Measurements from ENCODE around the gene DPF3. TPM values are rescaled to one million over a fixed set of nuclear protein-coding genes. Genes with fewer than 3 reads are reported as not detected.

DPF3 gene
- polyA plus RNA-seq, 4 donors, result 1.0 to 2.4 (median 1.5) TPM

DNA sequence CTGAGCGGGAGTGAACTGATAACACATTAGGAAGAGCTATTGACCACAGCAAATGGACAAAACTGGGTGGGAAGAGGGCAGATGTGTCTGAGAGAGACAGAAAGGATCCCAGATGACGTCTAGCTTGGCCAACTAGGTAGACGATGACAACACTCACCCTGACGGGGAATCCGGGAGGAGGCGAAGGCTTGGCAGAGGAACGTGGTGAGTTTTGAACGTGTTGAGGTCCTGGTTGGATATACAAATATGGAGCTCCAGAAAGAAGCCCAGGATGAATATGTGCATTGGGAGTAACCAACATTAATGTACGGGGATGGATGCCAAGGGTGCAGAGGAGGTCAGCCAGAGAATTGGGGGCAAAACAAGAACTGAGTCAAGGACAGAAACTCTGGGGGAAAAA, 60.7 kb downstream of the DPF3 start:
- 93 to 97% (median 95%) methylated on average over 9 of the region's 9 CpGs for WGBS, 3 donors
- no peaks in the 10 kb centered on the region for H3K36me3 ChIP-seq (ENCODE audit: control insufficient read depth in 3 of 3, insufficient read depth in 2 of 3, low read depth in 1 of 3, low read length in 3 of 3)
- peaks cover 0 to 2% (median 0%) of the 10 kb centered on the region in 3 donors for H3K27me3 ChIP-seq (ENCODE audit: control insufficient read depth in 3 of 3, insufficient read depth in 3 of 3, low read length in 3 of 3)
- H3K4me1 ChIP-seq (ENCODE audit: control insufficient read depth in 3 of 3, insufficient read depth in 2 of 3, low read depth in 1 of 3, low read length in 2 of 3), result peaks cover 0 to 5% (median 2%) of the 10 kb centered on the region in 3 donors
- no peaks in the 10 kb centered on the region for H3K9me3 ChIP-seq (ENCODE audit: control insufficient read depth in 2 of 2, insufficient read depth in 1 of 2, low read depth in 1 of 2, low read length in 1 of 2)
- H3K4me3 ChIP-seq (ENCODE audit: low read depth in 1 of 3, low read length in 3 of 3), result no peak overlapping the region
- H3K27ac ChIP-seq (ENCODE audit: low read depth in 1 of 3, low read length in 2 of 3), result no peak overlapping the region
- FAIRE-seq, result no peak
- no peak for DNase-seq

DNA sequence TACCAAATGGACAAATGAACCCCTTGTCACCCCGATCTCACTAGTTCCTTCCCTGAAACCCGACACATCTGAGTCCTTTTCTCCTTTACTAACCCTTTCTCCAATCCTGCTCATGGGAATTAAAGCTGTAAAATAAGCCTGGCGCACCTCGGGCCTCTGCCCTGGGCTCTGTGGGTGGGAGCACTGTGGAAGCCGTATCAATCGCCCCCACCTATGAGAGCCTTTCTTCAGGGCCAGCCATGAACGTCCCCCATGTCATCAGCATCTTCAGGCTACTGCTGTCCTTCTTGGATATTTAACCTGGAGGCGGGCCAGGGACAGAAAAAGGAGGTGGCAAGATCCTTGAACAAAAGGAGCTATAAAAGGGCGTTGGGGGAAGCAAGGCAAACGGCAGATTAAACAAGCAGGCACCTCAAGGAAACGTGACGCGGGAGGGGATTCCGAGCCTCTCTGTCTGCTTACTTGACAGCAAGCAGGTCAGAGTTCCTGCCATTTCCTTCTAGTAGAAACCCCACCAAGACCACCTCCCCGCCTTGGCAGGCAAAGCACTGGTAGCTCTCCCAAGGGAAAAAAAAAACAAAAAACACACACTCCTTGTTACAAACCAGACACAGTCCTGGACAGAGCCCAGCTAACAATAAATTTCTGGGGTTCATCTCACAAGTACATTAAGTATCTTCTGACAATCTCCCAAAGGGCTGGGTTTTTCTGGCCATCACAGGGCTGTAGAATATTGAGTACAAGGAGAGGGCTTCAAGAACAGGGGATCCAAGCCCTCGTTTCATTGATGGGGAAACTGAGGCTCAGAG, 62.9 kb downstream of the DPF3 start:
- Histone ChIP-seq H3K4me1 (ENCODE audit: control insufficient read depth in 3 of 3, insufficient read depth in 2 of 3, low read depth in 1 of 3, low read length in 2 of 3) (peaks cover 0 to 5% (median 2%) of the 10 kb centered on the region in 3 donors), H3K9me3 (ENCODE audit: control insufficient read depth in 2 of 2, insufficient read depth in 1 of 2, low read depth in 1 of 2, low read length in 1 of 2) (no peaks in the 10 kb centered on the region), H3K27ac (ENCODE audit: low read depth in 1 of 3, low read length in 2 of 3) (no peak overlapping the region), H3K36me3 (ENCODE audit: control insufficient read depth in 3 of 3, insufficient read depth in 2 of 3, low read depth in 1 of 3, low read length in 3 of 3) (no peaks in the 10 kb centered on the region), H3K4me3 (ENCODE audit: low read depth in 1 of 3, low read length in 3 of 3) (no peak overlapping the region), H3K27me3 (ENCODE audit: control insufficient read depth in 3 of 3, insufficient read depth in 3 of 3, low read length in 3 of 3) (peaks cover 0 to 2% (median 0%) of the 10 kb centered on the region in 3 donors)
- FAIRE-seq, result no peak
- DNase-seq, result peak; percentile 75 to 87
- 10 to 27% (median 23%) methylated on average over 16 of the region's 16 CpGs for WGBS, 3 donors

DNA sequence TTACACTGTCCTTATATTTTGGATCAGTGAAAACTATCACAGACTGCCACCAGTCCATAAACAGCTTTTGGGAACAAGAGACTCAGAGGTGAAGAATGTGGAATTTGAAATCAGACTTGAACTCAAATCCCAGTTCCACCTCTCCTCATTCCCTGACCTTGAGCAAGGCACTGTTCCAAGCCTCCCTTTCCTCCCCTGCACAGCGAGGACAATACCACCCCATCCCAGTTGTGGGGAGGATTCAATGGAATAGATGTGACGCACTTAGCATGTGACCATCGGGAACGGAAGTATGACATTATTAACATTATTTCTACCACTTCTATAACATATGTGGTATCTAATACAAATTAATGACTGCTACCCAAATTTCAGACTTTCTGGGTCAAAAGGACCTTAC, 63.5 kb downstream of the DPF3 start:
- Histone ChIP-seq H3K9me3 (ENCODE audit: control insufficient read depth in 2 of 2, insufficient read depth in 1 of 2, low read depth in 1 of 2, low read length in 1 of 2) (no peaks in the 10 kb centered on the region), H3K27ac (ENCODE audit: low read depth in 1 of 3, low read length in 2 of 3) (no peak overlapping the region), H3K4me1 (ENCODE audit: control insufficient read depth in 3 of 3, insufficient read depth in 2 of 3, low read depth in 1 of 3, low read length in 2 of 3) (peaks cover 0 to 5% (median 2%) of the 10 kb centered on the region in 3 donors), H3K36me3 (ENCODE audit: control insufficient read depth in 3 of 3, insufficient read depth in 2 of 3, low read depth in 1 of 3, low read length in 3 of 3) (no peaks in the 10 kb centered on the region), H3K4me3 (ENCODE audit: low read depth in 1 of 3, low read length in 3 of 3) (no peak overlapping the region), H3K27me3 (ENCODE audit: control insufficient read depth in 3 of 3, insufficient read depth in 3 of 3, low read length in 3 of 3) (peaks cover 0 to 2% (median 0%) of the 10 kb centered on the region in 3 donors)
- FAIRE-seq, result no peak
- WGBS, 3 donors, result 59 to 67% (median 60%) methylated on average over 4 of the region's 4 CpGs
- DNase-seq, result no peak

DNA sequence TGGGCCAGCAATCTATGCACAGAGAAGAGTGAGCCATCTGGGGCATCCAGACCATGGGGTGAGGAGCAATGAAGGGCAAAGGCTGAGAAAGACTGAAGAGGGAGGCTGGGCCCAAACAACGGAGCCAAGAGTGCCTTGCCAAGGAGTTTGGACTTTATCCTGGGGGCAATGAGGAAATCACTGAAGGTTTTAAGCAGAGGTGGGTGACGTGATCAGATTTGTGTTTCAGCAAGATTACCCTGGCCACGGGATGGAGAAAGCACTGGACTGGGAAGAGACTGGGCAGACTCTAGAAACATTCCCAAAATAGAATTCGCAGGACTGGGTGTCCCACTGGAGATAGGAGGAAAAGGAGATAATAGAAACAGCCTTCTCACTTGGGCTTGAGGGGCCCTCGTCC, 65.3 kb downstream of the DPF3 start:
- 17 to 62% (median 35%) methylated on average over 5 of the region's 5 CpGs for WGBS, 3 donors

DNA sequence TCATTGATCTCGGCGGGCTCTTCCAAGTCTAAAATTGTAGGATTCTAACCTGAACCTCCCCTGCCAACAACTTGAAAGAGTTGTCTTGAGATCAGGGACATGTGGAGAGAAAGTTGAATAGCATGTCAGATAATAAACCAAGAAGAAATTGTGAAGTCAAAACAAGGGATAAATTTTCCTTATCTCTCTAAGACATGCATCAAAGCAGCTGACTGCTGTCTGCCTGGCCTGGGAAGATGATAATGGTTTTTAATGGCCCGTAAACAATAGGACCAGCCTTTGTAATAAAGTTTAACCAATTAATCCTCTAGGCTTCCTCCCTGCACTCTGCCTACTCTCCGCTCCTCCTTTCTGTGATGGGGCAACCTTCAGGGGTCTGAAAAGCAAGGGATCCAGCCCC, 67.9 kb downstream of the DPF3 start:
- Histone ChIP-seq H3K27me3 (ENCODE audit: control insufficient read depth in 3 of 3, insufficient read depth in 3 of 3, low read length in 3 of 3) (peaks cover 0 to 2% (median 0%) of the 10 kb centered on the region in 3 donors), H3K36me3 (ENCODE audit: control insufficient read depth in 3 of 3, insufficient read depth in 2 of 3, low read depth in 1 of 3, low read length in 3 of 3) (no peaks in the 10 kb centered on the region), H3K9me3 (ENCODE audit: control insufficient read depth in 2 of 2, insufficient read depth in 1 of 2, low read depth in 1 of 2, low read length in 1 of 2) (no peaks in the 10 kb centered on the region), H3K4me1 (ENCODE audit: control insufficient read depth in 3 of 3, insufficient read depth in 2 of 3, low read depth in 1 of 3, low read length in 2 of 3) (peaks cover 0 to 2% (median under 1%) of the 10 kb centered on the region in 3 donors), H3K27ac (ENCODE audit: low read depth in 1 of 3, low read length in 2 of 3) (no peak overlapping the region), H3K4me3 (ENCODE audit: low read depth in 1 of 3, low read length in 3 of 3) (no peak overlapping the region)
- WGBS, 3 donors, result 65 to 78% (median 72%) methylated on average over 4 of the region's 4 CpGs
- no peak for FAIRE-seq
- DNase-seq, result no peak

More for the DNA sequence above, 65.3 kb downstream of the DPF3 start:
- Histone ChIP-seq H3K4me1 (ENCODE audit: control insufficient read depth in 3 of 3, insufficient read depth in 2 of 3, low read depth in 1 of 3, low read length in 2 of 3) (peaks cover 0 to 5% (median 2%) of the 10 kb centered on the region in 3 donors), H3K36me3 (ENCODE audit: control insufficient read depth in 3 of 3, insufficient read depth in 2 of 3, low read depth in 1 of 3, low read length in 3 of 3) (no peaks in the 10 kb centered on the region), H3K27ac (ENCODE audit: low read depth in 1 of 3, low read length in 2 of 3) (peak overlapping the region in 1 of 3 donors; percentile 40), H3K4me3 (ENCODE audit: low read depth in 1 of 3, low read length in 3 of 3) (no peak overlapping the region), H3K9me3 (ENCODE audit: control insufficient read depth in 2 of 2, insufficient read depth in 1 of 2, low read depth in 1 of 2, low read length in 1 of 2) (no peaks in the 10 kb centered on the region), H3K27me3 (ENCODE audit: control insufficient read depth in 3 of 3, insufficient read depth in 3 of 3, low read length in 3 of 3) (peaks cover 0 to 2% (median 0%) of the 10 kb centered on the region in 3 donors)
- DNase-seq (peak; percentile 75 to 92), FAIRE-seq (no peak)

DNA sequence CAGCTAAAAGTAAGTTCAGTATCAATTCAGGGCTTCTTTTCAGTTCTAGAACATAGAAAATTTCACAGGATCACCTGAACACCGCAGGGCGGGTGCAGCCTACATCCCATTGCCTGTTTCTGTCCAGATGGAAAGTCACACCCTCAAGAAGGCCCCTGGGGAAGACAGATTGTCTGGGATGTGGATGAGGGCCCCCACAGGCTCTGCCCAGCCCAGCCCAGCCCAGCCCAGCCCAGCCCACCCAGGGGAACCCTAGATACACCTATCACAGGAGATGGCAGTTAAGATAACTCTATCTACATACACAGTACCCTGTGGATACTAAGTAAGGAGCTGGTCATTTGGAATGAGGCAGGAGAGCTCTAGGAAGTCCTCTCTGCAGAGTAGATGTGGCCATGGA, 68.4 kb downstream of the DPF3 start:
- H3K27ac ChIP-seq (ENCODE audit: low read depth in 1 of 3, low read length in 2 of 3), result no peak overlapping the region
- no peak for FAIRE-seq

DNA sequence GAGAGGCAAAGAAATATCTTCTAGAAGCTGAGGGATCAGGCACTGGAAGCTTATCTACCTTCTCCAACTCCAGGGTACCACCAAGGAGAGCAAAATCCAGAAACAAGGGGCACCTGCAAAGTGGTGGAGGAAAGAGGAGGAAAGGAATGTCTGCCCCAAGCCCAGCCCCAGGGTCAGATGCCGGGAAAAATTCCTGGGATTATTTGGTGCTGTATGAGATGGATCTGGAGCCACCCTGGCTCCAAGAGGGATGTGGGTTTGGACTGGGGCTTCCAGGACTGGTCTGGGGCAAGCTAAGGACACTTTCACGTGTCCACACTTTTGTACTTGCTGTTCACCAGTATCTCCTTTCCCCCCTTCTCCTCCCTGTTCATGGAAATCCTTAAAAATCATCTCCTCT, 69.8 kb downstream of the DPF3 start:
- H3K36me3 ChIP-seq (ENCODE audit: control insufficient read depth in 3 of 3, insufficient read depth in 2 of 3, low read depth in 1 of 3, low read length in 3 of 3), result no peaks in the 10 kb centered on the region
- DNase-seq (no peak), FAIRE-seq (no peak)
- no peak overlapping the region for H3K4me3 ChIP-seq (ENCODE audit: low read depth in 1 of 3, low read length in 3 of 3)
- H3K27me3 ChIP-seq (ENCODE audit: control insufficient read depth in 3 of 3, insufficient read depth in 3 of 3, low read length in 3 of 3), result no peaks in the 10 kb centered on the region
- H3K9me3 ChIP-seq (ENCODE audit: control insufficient read depth in 2 of 2, insufficient read depth in 1 of 2, low read depth in 1 of 2, low read length in 1 of 2), result peaks cover 0 to under 1% of the 10 kb centered on the region in 2 donors
- H3K27ac ChIP-seq (ENCODE audit: low read depth in 1 of 3, low read length in 2 of 3), result no peak overlapping the region
- H3K4me1 ChIP-seq (ENCODE audit: control insufficient read depth in 3 of 3, insufficient read depth in 2 of 3, low read depth in 1 of 3, low read length in 2 of 3), result peaks cover 0 to 2% (median 0%) of the 10 kb centered on the region in 3 donors
- 76 to 79% (median 77%) methylated on average over 2 of the region's 2 CpGs for WGBS, 3 donors

More for the DNA sequence above, 68.4 kb downstream of the DPF3 start:
- WGBS, 3 donors, result 92 to 100% (median 100%) methylated on average over 2 of the region's 2 CpGs
- DNase-seq, result no peak
- no peaks in the 10 kb centered on the region for H3K36me3 ChIP-seq (ENCODE audit: control insufficient read depth in 3 of 3, insufficient read depth in 2 of 3, low read depth in 1 of 3, low read length in 3 of 3)
- no peak overlapping the region for H3K4me3 ChIP-seq (ENCODE audit: low read depth in 1 of 3, low read length in 3 of 3)
- H3K4me1 ChIP-seq (ENCODE audit: control insufficient read depth in 3 of 3, insufficient read depth in 2 of 3, low read depth in 1 of 3, low read length in 2 of 3), result peaks cover 0 to 2% (median 0%) of the 10 kb centered on the region in 3 donors
- H3K9me3 ChIP-seq (ENCODE audit: control insufficient read depth in 2 of 2, insufficient read depth in 1 of 2, low read depth in 1 of 2, low read length in 1 of 2), result no peaks in the 10 kb centered on the region
- no peaks in the 10 kb centered on the region for H3K27me3 ChIP-seq (ENCODE audit: control insufficient read depth in 3 of 3, insufficient read depth in 3 of 3, low read length in 3 of 3)

DNA sequence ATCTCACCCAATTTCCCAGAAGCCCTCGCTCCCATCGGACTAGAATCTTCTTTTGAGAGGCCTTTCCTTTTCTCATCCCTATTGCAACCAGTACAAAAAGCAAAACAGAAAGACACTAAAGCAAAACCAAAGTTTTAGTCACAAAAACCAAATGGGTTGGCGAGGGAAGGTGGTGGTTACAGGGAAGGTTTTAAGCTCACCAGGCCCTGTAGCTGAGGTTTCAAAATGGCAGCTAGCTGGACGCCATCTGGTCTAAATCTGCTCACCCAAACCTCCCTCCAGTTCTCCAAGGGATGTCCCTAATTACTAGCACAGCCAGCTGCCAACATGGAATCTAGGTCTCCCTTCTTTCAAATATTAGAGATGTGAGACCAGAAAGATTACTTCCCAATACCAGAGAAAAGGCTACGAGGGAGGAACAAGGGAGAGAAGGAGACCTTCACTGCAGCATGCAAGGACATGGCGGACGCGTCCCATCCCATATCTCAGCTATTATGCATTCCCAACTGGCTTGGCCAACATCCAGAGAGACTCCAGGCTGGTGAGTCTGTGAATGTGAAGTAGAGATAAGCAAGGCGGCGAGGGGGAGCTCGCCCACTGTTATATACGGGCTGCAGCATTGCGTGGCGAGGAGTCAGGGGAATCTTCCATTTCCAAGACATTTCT, 70.8 kb downstream of the DPF3 start:
- DNase-seq, result no peak
- no peak for FAIRE-seq

More for the DNA sequence above, 70.8 kb downstream of the DPF3 start:
- Histone ChIP-seq H3K27me3 (ENCODE audit: control insufficient read depth in 3 of 3, insufficient read depth in 3 of 3, low read length in 3 of 3) (no peaks in the 10 kb centered on the region), H3K9me3 (ENCODE audit: control insufficient read depth in 2 of 2, insufficient read depth in 1 of 2, low read depth in 1 of 2, low read length in 1 of 2) (peaks cover 0 to 2% of the 10 kb centered on the region in 2 donors), H3K4me3 (ENCODE audit: low read depth in 1 of 3, low read length in 3 of 3) (no peak overlapping the region), H3K27ac (ENCODE audit: low read depth in 1 of 3, low read length in 2 of 3) (no peak overlapping the region), H3K36me3 (ENCODE audit: control insufficient read depth in 3 of 3, insufficient read depth in 2 of 3, low read depth in 1 of 3, low read length in 3 of 3) (no peaks in the 10 kb centered on the region), H3K4me1 (ENCODE audit: control insufficient read depth in 3 of 3, insufficient read depth in 2 of 3, low read depth in 1 of 3, low read length in 2 of 3) (no peaks in the 10 kb centered on the region)
- 87 to 93% (median 93%) methylated on average over 14 of the region's 14 CpGs for WGBS, 3 donors

Measured in small intestine (tissue), 7 donors.